HG03175 (cell line): ENCODE data around the gene MINDY4.
A peak's percentile ranks its signal among the peaks of the same experiment; 100 is the strongest.

ENCODE experiments used
- ATAC-seq: cut with Tn5 transposase; IDR thresholded peaks from one replicate; pipeline ENCODE4 v1.9.1; 2021; ENCODE audit warnings: mild to moderate bottlenecking, moderate library complexity; ENCODE audit not compliant: unreplicated experiment

MINDY4 gene

GRCh38 chr7:30771174-30771879 lies at the start of gene MINDY4:
Gene MINDY4 (plus strand): TSS chr7:30771417. CDS start chr7:30771494, 77 bp downstream.
- peak; percentile 88 for ATAC-seq

- ATAC-seq, result no peak
Observed at GRCh38 chr7:30722187-30722586, 49.0 kb upstream of the MINDY4 start.

DNA sequence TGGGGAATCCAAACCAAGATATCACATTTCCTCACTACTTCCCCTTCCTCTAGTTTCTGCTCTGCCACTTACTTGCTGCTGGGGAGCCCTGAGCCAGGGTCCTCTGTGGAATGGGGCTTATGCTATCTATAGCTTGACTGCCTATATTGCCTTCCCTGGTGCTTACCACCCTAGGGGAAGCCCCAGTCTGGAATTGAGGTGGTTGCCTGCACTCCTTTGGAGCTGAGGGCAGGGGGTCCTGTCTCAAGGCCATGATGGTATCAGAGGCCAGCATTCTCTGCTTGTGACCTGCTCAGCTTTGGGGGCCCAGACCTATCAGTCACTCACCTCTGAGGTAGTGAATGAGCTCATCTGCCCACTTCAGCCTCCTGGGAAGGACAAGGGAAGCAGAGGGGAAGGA lies 48.5 kb upstream of the MINDY4 start:
- no peak for ATAC-seq

DNA sequence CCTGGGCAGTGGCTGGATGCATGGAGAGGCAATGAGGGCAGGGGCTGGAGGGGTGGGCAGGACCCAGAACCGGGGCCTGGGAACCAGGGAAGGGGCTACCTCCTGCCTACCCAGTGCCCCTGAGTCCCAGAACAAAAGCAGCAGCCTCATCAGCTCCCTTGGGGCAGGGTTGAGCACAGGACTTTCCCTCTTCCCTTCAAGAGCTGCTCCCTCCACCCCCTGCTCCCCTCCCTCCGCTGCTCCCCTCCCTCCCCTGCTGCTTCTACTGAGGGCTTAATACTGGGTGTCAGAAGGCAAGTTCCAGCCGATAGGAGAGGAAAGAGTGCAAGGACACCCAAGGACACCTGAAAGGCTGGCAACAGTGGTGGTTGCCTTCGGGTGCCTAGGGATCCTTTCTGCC lies 47.4 kb upstream of the MINDY4 start:
- ATAC-seq, result no peak

GRCh38 chr7:30726296-30727006 lies 44.8 kb upstream of the MINDY4 start:
- no peak for ATAC-seq

DNA sequence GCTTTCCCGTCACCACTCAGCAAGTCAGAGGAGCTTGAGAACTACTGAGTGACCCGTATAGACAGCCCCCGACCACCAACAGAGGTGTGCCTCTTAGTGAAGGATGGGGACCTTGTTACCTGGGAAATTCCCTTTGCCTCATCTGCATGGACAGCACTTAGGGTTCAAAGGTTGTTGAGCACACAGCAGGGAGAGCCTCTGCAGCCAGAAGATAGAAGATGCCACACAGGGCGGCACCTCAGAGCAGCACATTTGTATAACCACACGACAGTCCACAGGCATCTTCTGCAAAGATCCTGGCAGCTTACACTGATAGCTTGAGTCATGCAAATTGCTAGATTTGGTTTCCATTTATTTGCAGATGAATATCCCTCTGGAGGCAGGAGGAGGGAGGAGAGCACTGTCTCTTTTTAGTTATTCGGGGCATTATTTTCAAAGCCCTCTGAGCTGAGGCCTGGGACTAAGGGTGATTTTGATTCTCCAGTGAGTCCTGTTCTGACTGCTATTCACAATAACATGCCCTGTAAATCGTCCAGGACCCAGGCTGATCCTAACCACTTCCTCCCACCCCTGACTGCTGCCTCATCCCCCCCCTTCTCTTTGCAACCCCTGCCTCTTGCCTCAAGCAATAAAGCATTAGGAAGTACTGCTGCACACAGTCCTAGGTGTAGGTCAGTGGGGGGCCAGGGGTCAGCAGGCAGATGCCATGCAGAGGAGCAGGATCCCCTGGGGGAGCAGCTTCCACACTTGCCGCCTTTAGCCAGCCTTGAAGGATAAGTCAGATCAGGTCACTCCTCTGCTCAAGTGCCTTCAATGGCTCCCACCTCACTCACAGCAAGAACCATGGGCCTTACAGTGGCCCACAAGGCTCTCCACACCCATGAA lies 43.9 kb upstream of the MINDY4 start:
- ATAC-seq, result peak; percentile 70

- no peak for ATAC-seq
Observed at GRCh38 chr7:30728591-30729100, 42.6 kb upstream of the MINDY4 start.

DNA sequence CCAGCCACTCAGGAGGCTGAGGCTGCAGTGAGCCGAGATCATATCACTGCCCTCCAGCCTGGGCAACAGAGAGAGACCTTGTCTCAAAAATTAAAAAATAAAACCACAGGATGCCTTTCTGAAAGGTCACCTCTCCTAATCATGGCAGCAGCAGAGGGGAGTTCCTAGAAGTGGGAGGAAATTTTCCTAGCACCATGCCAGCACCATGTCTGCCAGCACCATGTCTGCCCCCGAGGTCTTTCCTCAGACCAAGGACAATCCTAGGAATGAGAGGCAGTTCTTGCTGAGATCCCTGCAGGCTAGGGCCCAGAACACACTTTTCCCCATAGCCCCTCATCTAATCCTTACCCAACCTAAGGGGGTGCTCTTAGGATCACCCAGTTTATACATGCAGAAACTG lies 41.6 kb upstream of the MINDY4 start:
- ATAC-seq, result no peak

GRCh38 chr7:30730097-30730496 lies 41.1 kb upstream of the MINDY4 start:
- no peak for ATAC-seq

- no peak for ATAC-seq
Observed at GRCh38 chr7:30730996-30731395, 40.2 kb upstream of the MINDY4 start.

DNA sequence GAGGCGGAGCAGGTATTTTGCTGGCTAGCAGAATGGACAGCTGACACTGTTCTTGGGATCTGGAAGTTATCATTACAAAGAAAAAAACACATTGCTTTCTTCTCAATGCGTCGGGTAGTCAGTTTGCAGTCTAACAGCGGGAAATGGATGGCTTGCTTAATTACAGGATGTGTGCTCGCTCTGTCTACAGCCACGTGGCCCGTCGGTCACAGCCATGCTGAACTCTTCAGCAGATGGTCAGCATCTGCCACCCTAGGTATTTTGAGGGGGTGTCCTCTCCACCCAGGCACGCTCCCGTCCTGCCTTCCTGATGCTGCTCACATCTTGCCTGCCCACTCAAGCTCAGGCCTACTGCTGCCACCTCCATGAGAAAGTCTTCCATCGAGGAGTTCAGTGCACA lies 39.6 kb upstream of the MINDY4 start:
- ATAC-seq, result no peak

DNA sequence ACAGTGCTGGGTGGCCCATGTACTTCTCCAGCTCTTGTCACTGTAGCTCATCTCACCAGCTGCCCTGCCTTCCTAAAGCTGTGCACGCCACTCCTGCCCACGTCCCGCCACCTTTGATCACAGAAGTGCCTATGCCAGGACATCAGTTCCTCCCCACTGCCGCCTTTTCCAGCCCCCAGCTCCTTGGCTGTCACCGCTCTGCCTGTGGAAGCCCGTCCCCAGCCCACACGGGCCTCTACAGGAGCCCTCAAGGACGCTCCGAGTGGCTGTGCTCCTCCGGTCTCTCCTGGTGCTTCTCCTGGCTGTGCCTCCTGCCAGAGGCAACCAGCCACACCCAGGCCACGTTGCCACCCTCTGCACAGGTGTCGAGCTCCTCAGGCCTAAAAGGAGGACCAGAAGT lies 38.6 kb upstream of the MINDY4 start:
- no peak for ATAC-seq

GRCh38 chr7:30733216-30733615 lies 38.0 kb upstream of the MINDY4 start:
- no peak for ATAC-seq

- no peak for ATAC-seq
Observed at GRCh38 chr7:30733691-30734090, 37.5 kb upstream of the MINDY4 start.

DNA sequence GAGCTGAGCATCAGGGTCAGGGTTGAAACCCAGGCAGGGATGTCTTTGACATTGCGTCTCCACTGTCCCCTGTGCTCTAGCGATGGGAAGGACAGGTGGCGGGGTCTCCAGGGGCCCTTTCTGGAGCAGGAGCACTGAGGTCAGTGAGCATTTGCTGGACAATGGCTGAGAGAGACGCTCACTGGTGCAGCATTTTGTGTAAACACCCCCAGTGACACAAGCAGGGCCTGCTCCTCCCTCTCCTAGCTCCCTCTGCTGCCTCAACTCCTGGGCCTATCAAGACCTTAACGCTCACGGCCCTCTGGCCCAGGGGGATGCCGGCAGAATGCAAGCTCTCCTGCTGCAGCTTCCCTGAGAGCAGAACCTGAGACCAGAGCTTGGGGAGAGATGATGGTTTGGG lies 36.7 kb upstream of the MINDY4 start:
- ATAC-seq, result no peak

DNA sequence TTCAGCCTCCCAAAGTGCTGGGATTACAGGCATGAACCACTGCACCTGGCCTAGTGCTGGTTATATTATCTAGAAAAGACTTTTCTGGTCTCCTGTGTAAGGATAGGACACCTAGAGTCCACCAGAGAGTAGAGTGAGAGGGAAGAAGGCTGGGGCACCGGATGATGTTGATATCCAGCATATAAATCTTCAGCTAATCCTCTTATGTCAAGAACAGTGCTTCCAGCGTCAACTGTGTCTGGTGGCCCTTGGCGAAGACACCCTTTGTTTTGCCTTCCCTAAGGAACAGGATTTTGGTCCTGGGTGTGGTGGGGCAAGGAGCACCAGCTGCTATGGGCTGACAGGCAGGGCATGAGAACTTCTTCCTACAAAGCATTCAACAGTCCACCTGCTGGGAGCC lies 35.6 kb upstream of the MINDY4 start:
- no peak for ATAC-seq

DNA sequence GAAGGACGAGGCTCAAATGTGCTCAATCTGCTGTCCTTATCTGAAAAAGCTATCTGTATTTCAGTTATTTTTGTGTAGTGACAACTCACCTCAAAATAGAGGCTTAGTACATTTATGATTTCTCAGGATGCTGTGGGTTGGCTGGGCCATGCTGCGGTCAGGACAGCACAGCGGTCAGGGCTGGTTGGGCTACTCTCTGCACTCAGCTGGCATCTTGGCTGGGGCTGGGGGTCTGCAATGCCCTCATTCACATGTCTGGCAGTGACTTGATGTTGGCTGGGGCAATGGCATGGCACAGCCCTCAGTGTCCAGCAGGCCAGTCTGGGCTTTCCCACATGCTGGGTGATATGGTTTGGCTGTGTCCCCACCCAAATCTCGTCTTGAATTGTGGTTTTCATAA lies 34.9 kb upstream of the MINDY4 start:
- ATAC-seq, result no peak

GRCh38 chr7:30738026-30738915 lies 32.9 kb upstream of the MINDY4 start:
- no peak for ATAC-seq

DNA sequence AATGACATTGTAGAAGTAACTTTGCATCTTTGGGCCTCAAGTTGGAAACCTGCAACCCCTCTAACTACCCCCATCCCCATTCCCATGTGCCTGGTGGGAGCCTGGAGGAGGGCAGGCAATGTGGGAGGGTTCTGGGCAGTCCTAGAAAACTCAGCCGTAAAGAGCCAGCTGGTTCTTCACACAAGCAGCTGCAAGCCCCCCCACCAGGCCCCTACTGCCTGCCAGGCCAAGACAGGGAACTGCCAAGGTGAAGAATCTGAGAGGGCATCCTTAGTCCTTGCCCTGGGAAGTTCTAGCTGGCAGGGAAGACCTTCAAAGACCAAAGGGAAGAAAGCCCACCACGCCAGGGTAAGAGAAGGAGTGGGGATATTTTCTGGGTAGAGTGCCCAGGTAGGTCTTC lies 31.5 kb upstream of the MINDY4 start:
- ATAC-seq, result no peak

- peak; percentile 58 for ATAC-seq
Observed at GRCh38 chr7:30740417-30741181, 30.6 kb upstream of the MINDY4 start.
